ENCODE data around the gene SRRM5.

The SRRM5 gene

DNA sequence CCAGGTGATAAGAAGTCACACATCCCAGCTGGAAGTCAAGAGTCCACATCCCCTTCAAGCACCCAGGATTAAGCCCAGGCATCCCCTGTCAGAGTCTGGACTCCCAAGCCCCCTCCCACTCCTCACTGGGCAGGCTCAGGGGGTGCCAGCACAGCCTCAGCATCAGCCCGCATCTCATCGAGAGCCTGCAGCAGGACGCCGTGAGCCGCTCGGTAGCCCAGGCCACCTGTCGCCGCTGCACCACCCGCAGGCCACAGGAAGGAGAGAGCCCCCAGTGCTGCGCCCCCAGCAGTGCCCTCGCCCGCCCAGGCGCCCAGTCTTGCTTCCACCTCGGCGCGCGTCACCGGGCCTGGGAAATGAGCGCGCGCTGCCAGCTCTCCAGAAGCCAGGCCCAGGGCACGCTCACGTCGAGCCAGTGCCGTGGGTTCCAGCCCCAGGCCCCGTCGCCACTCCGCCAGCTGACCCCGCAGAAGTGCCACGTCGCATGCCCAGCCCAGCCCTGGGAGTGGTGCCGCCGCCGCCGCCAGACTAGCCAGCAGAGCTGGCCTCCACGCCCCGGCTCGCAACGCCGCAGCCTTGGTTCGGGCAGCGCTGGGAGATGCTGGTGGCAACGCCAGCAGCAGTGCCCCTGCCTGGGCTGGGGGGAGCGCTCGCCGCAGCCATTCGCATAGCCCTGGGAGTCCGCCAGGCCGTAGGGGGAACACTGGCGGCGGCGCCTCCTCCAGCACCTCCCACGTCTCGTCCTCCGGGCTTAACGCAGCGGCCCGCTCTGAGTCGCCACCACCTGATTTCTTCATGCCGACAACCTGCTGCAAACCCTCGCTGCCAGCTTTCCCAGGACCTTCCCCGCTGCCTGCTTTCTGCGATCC, 19.8 kb upstream of the SRRM5 start:
- H3K4me3 ChIP-seq, result no peak overlapping the region
- TF ChIP-seq, protein P1, sequence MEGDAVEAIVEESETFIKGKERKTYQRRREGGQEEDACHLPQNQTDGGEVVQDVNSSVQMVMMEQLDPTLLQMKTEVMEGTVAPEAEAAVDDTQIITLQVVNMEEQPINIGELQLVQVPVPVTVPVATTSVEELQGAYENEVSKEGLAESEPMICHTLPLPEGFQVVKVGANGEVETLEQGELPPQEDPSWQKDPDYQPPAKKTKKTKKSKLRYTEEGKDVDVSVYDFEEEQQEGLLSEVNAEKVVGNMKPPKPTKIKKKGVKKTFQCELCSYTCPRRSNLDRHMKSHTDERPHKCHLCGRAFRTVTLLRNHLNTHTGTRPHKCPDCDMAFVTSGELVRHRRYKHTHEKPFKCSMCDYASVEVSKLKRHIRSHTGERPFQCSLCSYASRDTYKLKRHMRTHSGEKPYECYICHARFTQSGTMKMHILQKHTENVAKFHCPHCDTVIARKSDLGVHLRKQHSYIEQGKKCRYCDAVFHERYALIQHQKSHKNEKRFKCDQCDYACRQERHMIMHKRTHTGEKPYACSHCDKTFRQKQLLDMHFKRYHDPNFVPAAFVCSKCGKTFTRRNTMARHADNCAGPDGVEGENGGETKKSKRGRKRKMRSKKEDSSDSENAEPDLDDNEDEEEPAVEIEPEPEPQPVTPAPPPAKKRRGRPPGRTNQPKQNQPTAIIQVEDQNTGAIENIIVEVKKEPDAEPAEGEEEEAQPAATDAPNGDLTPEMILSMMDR (IDR thresholded peaks at IDR 0.05), result no peak
- DNase-seq (ENCODE audit: low spot score), result no peak
- H3K27ac ChIP-seq, result no peak overlapping the region

- H3K27ac ChIP-seq, result no peak overlapping the region
- TF ChIP-seq, protein P1 (IDR thresholded peaks at IDR 0.05), result no peak
- DNase-seq (ENCODE audit: low spot score), result no peak
- no peak overlapping the region for H3K4me3 ChIP-seq
Observed at GRCh38 chr19:43592800-43593350, 19.0 kb upstream of the SRRM5 start.

DNA sequence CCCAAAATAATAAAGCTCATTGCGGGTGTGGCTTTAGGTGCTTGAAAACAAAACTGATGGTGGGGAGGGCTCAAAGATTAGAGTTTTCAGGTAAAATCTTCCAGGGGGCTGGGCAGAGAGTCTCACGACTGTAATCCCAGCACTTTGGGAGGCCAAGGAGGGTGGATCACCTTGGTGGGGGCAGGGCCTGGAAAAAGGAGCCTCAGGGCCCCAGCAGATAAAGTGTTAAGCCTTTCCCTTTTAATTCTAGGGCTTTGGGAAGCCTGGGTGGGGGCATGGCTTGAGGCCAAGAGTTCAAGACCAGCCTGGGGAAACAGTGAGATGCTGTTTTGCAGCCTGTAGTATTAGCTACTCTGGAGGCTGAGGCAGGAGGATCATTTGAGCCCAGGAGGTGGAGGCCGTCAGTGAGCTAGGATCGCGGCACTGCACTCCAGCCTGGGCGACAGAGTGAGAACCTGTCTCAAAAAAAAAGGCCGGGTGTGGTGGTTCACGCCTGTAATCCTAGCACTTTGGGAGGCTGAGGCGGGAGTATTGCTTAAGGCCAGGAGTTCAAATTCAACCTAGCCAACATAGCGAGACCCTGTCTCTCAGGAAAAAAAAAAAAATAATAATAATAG, 17.7 kb upstream of the SRRM5 start:
- no peak for DNase-seq (ENCODE audit: low spot score)
- TF ChIP-seq, protein P1 (IDR thresholded peaks at IDR 0.05), result no peak

GRCh38 chr19:43594710-43595604, 16.9 kb upstream of the SRRM5 start:
- Histone ChIP-seq H3K27ac (peak overlapping the region; percentile 76 to 97), H3K4me3 (peak overlapping the region; percentile 67)
- DNase-seq (ENCODE audit: low spot score), result no peak
- TF ChIP-seq, protein P1 (IDR thresholded peaks at IDR 0.05), result peak; percentile 45

More for the DNA sequence above, 17.7 kb upstream of the SRRM5 start:
- Histone ChIP-seq H3K27ac (peak overlapping the region in 1 of 2 donors; percentile 76), H3K4me3 (peak overlapping the region; percentile 67)

DNA sequence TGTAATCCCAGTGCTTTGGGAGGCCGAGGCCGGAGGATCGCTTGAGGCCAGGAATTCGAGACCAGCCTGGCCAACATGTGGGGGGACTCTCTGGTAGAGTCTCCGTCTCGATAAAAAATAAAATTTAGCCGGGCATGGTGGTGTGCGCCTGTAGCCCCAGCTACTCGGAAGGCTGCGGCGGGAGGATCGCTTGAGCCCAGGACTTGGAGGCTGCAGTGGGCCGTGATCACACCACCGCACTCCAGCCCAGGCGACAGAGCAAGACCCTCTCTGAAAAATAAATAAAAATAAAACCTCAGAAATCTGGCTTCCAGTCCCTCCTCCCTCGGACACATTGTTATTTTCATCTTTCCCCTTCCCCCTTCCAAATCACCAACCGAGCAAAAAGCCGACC, 16.3 kb upstream of the SRRM5 start:
- H3K27ac ChIP-seq, result peak overlapping the region; percentile 76 to 97
- H3K4me3 ChIP-seq, result peak overlapping the region; percentile 67
- TF ChIP-seq, protein P1 (IDR thresholded peaks at IDR 0.05), result no peak
- DNase-seq (ENCODE audit: low spot score), result no peak

GRCh38 chr19:43595999-43596841, 15.7 kb upstream of the SRRM5 start, which contains the start of the genes IRGQ and ZNF576:
Gene IRGQ, minus strand, starts transcription at chr19:43596134. Its CDS starts 796 bp downstream, at chr19:43595338.
Gene ZNF576, plus strand, starts transcription at chr19:43596595. Its CDS starts 514 bp downstream, at chr19:43597109.
- peak; percentile 100 for DNase-seq (ENCODE audit: low spot score)
- TF ChIP-seq, protein P1 (IDR thresholded peaks at IDR 0.05), result no peak
- Histone ChIP-seq H3K27ac (peak within 1 kb of the TSS; percentile 76 to 97), H3K4me3 (peak within 1 kb of the TSS; percentile 67)

All from coronary artery (tissue), 2 donors.